Occipital lobe (tissue), 2 donors: ENCODE results near the gene KMO. TPM values are rescaled to one million over a fixed set of nuclear protein-coding genes. Genes with fewer than 3 reads are reported as not detected.
A peak's percentile ranks its signal among the peaks of the same experiment; 100 is the strongest.

Experiments
- DNase-seq: peaks from one replicate; lab custom pipeline; 2025; lab: John Stamatoyannopoulos, UW
- total RNA-seq: library from RNA; depleted of rRNA; stranded (reverse); fragments of >200 nt; gene quantifications from one replicate; pipeline ENCODE4 v1.2.3, GENCODE V29; 2014

The KMO gene
- total RNA-seq, 1 donor from 2014 or later = 0.47 TPM

DNA sequence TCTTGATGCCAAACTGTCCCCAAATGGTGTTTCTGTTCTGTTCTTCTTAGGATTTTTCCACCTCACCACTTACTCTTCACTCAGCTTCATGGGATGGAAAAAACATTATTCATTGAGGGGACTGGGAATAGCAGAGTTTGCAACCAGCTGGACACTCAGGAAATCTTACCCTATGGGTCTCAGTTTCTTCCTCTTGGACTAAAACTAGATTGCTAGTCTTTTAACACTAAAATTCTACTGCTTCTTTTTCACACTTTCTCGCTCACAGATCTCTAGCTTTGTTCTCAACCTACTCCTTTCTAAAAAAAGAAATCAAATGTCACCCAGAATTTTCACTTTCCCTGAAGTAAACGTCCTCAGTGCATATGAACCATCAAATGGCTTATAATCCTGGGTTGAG is 4.8 kb downstream of the KMO start:
- DNase-seq = no peak

DNA sequence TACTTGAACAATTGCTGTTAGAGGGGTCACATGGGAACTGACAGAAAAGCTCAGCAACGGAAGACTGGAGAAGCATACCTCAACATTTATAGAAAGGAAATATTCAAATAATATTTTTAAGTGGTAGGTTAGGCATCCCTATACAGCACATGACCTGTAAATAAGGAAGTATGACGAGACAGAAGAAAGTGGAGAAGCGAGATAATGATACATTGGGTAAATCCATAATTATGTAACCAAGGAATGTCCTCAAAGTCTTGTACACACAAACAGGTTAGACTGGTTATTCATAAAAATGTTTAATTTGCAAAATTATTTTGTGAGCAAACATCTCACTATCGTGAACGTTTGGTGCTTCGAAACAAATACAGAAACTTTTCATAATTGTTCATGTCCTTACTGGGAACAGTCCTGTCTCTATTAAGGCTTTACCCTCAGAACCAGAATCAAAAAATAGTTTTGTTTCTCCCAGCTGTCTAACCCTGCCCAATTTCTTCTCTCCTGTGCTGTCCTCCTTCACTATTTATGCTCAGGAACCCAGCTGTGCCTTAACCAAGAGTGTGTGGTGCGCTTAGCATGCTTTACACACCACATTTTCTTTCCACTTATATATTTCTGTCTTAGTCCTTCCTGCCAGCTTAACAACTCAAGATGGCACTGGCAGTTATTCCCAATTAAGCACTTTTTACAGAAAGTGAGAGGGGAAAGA is 10.2 kb downstream of the KMO start:
- no peak for DNase-seq

DNA sequence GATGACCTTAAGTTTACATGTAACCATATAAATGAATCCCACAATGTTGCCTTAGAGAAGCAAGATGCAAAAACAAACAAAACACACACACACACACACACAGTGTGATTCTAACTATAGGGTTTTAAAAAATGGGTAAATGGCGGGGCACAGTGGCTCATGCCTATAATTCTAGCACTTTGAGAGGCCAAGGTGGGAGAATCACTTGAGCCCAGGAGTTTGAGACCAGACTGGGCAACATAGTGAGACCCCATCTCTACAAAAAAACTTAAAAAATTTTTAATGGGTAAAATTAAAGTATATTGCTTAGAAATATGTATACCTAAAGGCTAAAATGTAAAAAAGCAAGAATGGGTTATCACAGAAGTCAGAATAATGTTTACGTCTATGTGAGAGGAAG is 15.8 kb downstream of the KMO start:
- no peak for DNase-seq

DNA sequence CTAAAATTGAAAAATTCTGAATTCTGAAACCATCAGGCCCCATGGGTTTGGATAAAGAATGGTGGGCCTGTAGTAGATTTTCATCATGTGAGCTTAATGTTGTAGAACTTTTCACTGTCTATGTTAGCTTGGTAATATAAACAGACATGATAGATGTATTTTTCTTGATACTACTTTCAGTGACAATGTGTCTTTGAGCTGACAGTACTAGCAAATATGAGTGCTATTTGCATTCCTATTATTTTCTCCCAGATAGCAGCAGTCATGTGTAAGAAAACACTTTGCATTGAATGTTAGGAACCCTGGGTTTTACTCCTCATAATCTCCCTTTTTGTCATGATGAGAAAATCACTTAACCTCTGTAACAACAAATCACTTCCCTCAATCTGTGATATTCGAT is 18.1 kb downstream of the KMO start:
- DNase-seq = no peak

DNA sequence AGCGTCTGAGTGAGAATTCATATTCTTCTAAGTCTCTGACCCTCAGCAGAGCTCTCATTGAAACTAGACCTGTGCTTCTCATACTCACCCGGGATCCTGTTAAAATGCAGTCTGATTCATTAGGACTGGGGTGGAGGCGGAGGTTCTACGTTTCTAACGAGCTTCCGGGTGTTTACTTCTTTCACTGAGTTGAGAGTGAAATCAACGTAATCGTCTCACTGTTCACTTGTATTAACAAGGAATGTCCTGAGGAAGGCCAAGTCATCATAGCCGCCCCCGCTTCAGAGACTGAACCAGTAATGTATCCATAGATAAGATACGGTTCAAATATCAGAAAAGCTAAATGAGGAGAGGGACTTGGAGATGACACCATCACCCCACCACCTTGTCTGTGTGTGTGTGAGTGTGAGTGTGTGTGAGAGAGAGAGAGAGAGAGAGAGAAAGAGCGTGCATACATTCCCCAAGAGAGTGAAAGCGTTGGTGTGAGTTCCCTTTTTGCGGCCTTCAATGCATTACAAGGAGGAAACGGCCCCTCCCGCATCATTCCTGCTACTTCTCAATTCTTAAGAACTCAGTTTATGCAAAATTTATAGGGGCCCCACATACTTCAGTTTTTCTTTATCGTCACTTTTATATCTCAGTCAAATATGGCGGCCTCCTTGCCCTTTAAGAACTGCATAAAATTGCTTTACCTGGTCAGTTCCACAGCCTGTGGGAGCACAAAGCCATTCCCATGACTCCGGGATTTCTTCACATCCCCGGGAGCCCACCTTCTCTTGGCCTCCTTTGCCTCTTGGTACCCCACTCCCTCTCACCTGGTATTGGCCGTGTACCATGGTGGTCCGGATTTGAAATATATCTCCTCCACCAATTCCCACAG is 19.8 kb downstream of the KMO start:
- no peak for DNase-seq

DNA sequence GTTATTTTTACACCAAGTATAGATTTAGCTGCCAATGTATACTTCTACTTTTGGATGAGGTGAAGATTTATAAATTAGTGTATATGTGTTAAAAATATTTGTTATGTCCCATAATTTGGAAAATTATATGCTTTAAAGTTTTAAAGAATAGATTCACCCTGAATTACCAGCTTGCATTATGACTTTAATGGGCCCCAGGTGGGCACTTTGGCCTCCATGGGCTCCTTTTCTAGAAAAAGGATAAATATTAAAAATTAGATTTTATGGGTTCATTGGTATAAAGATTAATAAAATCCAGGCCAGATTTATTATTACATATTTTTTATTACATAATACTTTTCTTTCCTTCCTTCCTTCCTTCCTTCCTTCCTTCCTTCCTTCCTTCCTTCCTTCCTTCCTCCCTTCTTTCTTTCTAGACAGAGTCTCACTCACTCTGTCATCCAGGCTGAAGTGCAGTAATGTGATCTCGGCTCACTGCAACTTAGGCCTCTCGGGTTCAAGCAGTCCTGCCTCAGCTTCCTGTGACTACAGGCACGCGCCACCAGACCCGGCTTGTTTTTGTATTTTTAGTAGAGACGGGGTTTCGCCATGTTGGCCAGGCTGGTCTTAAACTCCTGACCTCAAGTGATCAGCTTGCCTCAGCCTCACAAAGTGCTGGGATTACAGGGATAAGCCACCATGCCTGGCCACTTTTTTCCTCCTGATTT is 21.9 kb downstream of the KMO start:
- DNase-seq = no peak

DNA sequence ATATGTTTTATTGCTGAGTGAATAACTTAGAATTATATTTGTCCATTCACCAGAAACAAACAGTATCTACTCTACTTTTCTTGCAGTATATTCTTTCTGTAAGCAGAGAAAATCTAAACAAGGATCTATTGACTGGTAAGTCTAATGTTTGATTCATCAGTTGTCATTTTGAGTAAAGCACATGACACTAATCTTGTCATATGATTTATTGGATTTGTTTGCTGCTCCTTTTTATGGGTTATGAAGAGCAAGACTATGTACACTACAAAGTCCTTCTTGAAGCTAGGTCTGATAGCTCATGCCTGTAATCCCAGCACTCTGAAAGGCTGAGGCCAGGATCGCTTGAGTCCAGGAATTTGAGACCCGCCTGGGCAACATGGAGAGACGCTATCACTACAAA is 23.3 kb downstream of the KMO start:
- DNase-seq = no peak

DNA sequence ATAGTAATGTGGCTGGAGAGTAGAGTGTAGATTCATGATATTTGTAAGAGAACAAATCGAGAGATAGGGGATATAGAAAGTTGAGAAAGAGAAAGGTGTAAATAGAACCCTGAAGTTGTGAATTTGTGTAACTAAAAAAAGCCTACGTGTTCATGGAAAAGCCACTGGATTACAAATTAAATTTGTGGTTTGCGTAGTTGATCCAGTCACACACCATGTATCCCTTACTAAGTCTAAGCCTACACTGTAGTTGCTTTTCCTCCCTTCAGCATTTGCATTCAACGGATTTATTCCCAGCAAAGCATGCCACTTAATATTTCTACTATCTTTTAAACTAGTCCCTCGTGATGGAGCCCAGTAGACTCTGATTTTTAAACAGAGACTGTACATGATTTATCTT is 24.9 kb downstream of the KMO start:
- no peak for DNase-seq

DNA sequence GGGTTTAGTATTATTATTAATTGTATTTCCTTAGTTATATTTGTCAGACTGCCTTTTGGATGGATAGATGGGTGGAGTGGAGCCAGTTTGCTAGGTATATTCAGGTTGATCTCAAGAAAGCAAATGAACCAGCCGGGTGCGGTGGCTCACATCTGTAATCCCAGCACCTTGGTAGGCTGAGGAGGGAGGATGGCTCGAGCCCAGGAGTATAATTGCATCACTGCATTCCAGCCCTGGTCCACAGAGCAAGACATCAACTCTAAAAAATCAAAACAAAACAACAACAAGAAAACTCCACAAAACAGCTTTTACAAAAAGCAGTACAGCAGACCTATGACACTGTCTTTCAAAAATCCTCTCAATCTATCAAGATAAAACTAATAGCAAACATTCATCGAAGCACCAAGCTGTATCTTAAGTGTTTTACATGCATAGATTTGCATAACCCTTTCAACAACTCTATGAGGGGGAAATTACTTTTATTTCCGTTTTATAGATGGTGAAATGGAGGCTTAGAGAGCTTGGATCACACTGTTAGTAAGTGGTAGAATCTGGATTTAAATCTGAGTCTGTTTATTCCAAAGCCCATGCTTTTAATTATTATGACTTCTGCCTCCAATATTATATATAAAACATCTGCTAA is 25.5 kb downstream of the KMO start:
- no peak for DNase-seq

DNA sequence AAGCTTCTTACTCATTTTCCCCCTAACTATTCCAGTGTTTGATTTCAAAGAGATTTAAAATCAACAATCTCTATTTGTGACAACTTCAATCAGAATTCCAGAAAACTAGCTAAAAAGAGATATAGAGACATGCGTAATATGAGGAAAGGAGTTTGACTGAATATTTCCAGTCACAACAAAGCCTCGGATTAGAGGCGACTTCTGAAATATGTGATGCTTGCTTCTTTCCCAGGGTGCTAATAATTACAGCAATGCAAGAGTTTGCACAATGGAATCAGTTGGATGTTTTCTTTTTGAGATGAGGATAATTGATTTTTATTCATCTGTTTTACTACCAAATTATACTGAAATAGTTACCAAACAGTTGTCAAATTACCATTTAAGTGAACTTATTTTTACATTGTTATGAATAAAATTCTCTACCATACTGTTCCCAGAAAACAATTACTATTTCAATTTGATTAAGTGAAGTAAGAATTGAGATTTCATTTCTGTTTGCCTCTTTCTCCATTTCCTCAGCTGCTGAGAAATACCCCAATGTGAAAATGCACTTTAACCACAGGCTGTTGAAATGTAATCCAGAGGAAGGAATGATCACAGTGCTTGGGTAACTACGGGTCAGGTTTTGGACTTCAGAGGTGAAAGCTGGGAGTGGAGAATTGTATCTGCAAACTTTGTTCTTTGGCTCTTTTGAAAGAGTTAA is 28.1 kb downstream of the KMO start:
- no peak for DNase-seq

DNA sequence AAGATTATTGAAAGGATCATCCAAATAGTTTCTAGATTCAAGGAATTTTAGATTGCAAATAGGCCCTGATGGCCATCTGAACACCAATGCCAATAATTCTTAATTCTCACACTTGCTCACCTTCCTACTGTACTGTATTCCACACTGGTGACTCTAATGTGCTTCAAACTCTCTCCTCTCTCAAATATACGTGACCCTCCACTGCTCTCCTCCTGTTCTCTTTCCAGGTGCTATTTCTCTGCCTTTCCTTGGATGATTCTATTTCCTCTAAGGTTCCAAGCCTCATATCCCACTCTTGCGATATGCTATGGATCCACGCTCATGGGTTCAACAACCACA is 28.6 kb downstream of the KMO start:
- no peak for DNase-seq

DNA sequence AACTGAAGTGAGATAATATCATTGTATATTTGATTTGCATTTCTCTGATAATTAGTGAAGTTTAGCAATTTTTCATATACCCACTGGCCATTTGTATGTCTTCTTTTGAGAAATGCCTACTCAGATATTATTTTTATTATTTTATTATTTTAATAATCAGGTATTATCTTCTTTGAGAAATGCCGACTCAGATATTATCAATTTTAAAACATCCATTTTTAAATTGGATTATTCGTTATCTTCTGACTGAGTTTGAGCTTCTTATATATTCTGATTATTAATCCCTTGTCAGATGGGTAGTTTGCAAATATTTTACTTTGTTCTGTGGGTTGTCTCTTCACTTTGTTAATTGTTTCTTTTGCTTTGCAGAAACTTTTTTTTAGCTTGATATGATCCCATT is 37.7 kb downstream of the KMO start:
- DNase-seq = no peak

DNA sequence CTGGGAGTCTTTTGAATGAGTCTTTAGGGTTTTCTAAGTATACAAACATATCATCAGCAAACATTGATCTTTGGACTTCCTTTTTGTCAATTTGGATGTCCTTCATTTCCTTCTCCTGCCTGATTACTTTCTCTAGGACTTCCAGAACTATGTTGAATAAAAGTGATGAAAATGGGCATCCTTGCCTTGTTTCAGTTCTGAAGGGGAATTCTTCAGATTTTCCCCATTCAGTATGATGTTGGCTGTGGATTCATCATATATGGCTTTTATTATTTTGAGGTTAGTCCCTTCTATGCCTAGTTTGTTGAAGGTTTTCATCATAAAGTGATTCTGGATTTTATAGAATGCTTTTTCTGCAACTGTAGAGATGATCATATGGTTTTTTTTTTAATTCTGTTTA is 42.0 kb downstream of the KMO start:
- DNase-seq = no peak

DNA sequence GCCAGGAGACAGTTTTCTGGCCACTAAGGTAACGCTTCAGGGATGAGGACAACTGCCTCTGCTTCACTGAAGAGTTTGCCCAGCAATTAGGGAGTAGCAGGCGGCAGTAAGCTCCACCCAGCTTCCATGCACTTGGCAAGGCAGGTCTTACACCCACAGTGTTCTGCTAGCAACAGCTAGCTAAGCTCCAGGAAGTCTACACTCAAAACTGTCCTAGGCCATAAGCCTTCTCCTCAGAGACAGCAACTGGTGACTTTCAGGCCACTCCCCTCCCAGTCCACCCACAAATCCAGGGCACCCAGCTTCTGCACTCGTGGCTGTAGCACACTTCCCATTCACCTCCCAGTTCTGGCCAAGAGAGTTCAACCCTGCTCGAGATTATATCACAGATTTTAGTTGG is 47.3 kb downstream of the KMO start:
- DNase-seq = no peak

DNA sequence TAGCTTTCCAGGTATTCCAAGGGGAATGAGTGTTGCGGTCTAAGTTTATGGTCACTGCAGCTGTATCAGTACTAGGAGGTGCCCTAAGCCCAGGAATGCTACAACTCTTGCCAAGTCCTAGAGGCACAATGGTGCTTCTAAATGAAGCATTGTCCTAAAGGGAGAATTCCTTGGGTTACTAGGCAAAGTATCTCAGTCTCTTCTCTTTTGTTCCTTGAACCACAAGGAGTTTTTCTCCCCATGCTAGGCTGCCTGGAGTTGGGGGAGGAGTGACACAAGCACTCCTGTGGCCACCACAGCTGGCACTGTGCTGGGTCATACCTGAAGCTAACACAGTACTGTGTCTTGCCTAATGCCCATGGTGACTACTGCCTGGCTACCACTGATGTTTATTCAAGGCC is 50.7 kb downstream of the KMO start:
- no peak for DNase-seq

DNA sequence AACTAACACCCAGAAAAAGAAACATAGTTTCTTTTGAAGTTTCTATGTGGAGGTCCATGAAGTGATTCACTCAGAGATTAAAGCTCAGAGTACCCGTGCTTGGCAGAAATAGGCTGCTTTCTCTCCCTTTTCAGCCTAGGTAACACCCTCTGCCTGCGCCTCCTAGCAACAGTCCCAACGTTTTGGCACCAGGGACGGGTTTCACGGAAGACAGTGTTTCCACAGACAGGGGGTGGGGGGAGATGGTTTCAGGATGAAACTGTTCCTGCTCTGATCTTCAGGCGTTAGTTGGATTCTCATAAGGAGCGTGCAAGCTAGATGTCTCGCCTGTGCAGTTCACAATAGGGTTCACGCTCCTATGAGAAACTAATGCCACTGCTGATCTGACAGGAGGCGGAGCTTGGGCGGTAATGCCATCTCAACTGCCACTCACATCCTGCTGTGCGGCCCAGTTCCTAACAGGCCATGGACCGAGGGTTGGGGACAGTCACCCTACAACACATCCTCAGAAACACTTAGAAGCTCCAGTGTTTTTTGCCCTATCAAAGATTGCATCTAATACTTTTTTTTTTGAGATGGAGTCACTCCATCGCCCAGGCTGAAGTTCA is 54.8 kb downstream of the KMO start:
- DNase-seq = peak; percentile 21

DNA sequence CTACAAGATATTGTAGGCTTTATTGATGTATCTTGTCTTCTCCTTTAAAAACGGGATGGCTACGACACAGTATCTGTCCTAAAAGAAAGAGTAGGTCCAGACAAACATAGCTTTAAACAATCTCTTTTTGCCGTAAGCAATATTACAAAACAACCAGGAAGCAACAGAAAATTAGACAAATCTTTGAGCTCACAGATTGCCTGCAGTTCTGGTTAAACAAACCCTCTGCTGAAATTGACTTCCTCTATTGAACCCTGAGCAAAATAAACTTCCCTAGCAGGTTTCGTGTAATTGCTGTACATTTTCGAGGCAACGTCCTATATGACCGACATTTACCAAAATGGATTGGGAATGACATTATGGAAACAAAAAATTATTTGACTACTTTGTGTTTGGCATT is 57.3 kb downstream of the KMO start:
- no peak for DNase-seq

DNA sequence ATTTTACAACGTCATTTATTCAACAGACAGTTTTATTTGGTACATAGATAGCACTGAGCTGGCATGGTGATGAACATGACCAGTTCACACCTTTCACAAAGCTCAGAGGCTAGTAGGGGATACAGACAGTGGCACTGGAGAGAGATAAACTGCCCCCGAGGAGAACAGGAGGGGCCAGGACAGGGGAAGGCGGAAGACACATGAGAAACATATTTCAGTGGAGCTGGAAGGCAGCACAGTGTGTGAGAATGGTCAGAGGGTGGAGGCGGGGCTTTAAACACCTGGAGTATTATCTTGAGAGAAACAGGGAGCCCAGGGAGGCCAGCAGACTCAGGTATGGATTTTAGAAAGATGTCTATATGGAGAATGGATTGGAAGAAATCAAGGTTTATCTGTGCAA is 58.5 kb downstream of the KMO start:
- no peak for DNase-seq

DNA sequence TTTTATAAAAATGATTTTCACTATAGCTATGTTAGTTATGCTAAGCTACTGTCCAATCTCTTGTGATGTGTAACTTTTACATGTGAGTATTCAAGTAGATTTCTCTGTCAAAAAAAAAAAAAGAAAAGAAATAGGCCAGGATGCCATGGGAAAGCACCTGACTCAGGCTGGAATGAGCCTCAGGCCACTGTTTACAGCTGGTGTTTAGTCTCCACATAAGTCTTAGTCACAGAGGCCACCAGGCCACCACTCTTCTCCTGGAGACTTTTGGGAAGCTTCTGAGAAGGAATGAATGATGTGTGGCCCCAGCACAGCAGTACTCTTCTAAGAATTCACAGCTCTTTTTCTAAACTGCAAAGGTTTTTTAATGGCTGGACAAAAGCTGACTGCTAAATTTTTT is 59.1 kb downstream of the KMO start:
- DNase-seq = no peak

DNA sequence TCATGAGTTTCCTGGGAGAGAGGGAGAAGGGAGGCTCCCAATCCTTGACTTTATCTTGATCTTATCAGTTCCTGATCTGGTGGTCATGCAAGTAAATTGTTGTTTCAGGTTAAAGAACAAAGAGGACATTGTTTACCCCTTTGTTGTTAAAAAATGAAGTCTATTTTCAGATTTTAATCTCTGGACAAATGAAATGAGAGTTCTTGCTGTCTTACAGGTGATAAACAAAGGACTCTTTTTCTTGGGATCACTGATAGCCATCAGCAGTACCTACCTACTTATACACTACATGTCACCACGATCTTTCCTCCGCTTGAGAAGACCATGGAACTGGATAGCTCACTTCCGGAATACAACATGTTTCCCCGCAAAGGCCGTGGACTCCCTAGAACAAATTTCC is 59.6 kb downstream of the KMO start:
- DNase-seq = no peak
